Spleen (tissue), 7 donors: ENCODE data around the gene TMEM192.

ENCODE experiments used
- POLR2A ChIP-seq, 3 donors: fragments of 450-650 bp; IDR thresholded peaks; one replicate each; pipeline ENCODE4 v1.5.1; 2017; ENCODE audit warnings: antibody characterized with exemption in 3 of 3, mild to moderate bottlenecking in 1 of 3
- TF ChIP-seq, protein P1 (sequence below), 11 experiments: fragments of 200-600 bp in 7 of 11; fragments of 450-650 bp in 4 of 11; sonication (generic) in 4 of 11; IDR thresholded peaks in 8 of 11; conservative IDR thresholded peaks in 3 of 11; 1 replicate in 7 of 11; 2 replicates in 4 of 11; pipeline versions ENCODE4 v1.4.0 to v1.8.0; 2016 to 2021; ENCODE audit warnings: antibody characterized with exemption in 11 of 11, inconsistent platforms in 4 of 11, mild to moderate bottlenecking in 1 of 11
- donor health status: DM: no; HTN: no; CAD: no; lungs with moderate emphysema.
- donor health status: DM: no; HTN: no; CAD: no.
- donor health status: DM: no; HTN: no; CAD: no.

GRCh38 chr4:165115301-165115700 is 2.6 kb upstream of the TMEM192 start:
- TF ChIP-seq, protein P1, sequence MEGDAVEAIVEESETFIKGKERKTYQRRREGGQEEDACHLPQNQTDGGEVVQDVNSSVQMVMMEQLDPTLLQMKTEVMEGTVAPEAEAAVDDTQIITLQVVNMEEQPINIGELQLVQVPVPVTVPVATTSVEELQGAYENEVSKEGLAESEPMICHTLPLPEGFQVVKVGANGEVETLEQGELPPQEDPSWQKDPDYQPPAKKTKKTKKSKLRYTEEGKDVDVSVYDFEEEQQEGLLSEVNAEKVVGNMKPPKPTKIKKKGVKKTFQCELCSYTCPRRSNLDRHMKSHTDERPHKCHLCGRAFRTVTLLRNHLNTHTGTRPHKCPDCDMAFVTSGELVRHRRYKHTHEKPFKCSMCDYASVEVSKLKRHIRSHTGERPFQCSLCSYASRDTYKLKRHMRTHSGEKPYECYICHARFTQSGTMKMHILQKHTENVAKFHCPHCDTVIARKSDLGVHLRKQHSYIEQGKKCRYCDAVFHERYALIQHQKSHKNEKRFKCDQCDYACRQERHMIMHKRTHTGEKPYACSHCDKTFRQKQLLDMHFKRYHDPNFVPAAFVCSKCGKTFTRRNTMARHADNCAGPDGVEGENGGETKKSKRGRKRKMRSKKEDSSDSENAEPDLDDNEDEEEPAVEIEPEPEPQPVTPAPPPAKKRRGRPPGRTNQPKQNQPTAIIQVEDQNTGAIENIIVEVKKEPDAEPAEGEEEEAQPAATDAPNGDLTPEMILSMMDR (IDR thresholded peaks at IDR 0.05 in 8 of 11, conservative IDR thresholded peaks at IDR 0.05 in 3 of 11): no peak
- no peak for TF ChIP-seq POLR2A (IDR thresholded peaks at IDR 0.05)
